GM12873 (cell line): ENCODE measurements around the gene MINAR1.

Experiments
- CTCF ChIP-seq: IDR thresholded peaks from 2 replicates; pipeline ENCODE4 v1.5.1; 2012; ENCODE audit warnings: low read depth, mild to moderate bottlenecking, moderate library complexity, low read length, control low read depth; ENCODE audit not compliant: insufficient read depth; ENCODE audit errors: missing control alignments

The MINAR1 gene

GRCh38 chr15:79431636-79432344, at the start of gene MINAR1:
TSS of gene MINAR1 (plus strand) at chr15:79432336. CDS start at chr15:79456148, 23,812 bp downstream.
- TF ChIP-seq CTCF: no peak

- no peak for TF ChIP-seq CTCF
Observed at GRCh38 chr15:79394231-79394630, 37.9 kb upstream of the MINAR1 start.

GRCh38 chr15:79396850-79397249, 35.3 kb upstream of the MINAR1 start:
- no peak for TF ChIP-seq CTCF

GRCh38 chr15:79397269-79397910, 34.7 kb upstream of the MINAR1 start:
- TF ChIP-seq CTCF: no peak

- no peak for TF ChIP-seq CTCF
Observed at GRCh38 chr15:79399606-79400005, 32.5 kb upstream of the MINAR1 start.

GRCh38 chr15:79400650-79401049, 31.5 kb upstream of the MINAR1 start:
- no peak for TF ChIP-seq CTCF

- no peak for TF ChIP-seq CTCF
Observed at GRCh38 chr15:79401301-79401700, 30.8 kb upstream of the MINAR1 start.
